HepG2 (cell line): ENCODE results near the gene SCAPER.

Experiments
- CTCF ChIP-seq: sonication (generic); formaldehyde crosslinking; IDR thresholded peaks from 2 replicates; pipeline ENCODE4 v1.5.0; 2020; ENCODE audit warnings: mild to moderate bottlenecking, missing genetic modification reagents, moderate library complexity
- ZBTB43 ChIP-seq: sonication (generic); formaldehyde crosslinking; conservative IDR thresholded peaks from 2 replicates; pipeline ENCODE4 v1.4.0; 2020; ENCODE audit warnings: missing genetic modification reagents
- ZNF263 ChIP-seq: sonication (generic); formaldehyde crosslinking; IDR thresholded peaks from 2 replicates; pipeline ENCODE4 v1.4.0; 2020; ENCODE audit warnings: missing genetic modification reagents
- ZNF407 ChIP-seq: sonication (generic); formaldehyde crosslinking; IDR thresholded peaks from one replicate; pipeline ENCODE4 v1.5.1; 2020; ENCODE audit warnings: mild to moderate bottlenecking, missing genetic modification reagents; ENCODE audit errors: not compliant biosample characterization

GRCh38 chr15:76947454-76947853 lies 42.3 kb upstream of the SCAPER start:
- TF ChIP-seq ZNF407 (CRISPR knock-in tag) (no peak), ZBTB43 (no peak), CTCF (CRISPR knock-in tag) (no peak), ZNF263 (CRISPR knock-in tag) (no peak)
